Lower leg skin (tissue), 3 donors: ENCODE data around the gene PRPF6.

Source experiments
- CTCF ChIP-seq, 3 donors: fragments of 450-650 bp; IDR thresholded peaks; one replicate each; pipeline ENCODE4 v1.5.1; 2016; ENCODE audit warnings: antibody characterized with exemption in 3 of 3, mild to moderate bottlenecking in 3 of 3, moderate library complexity in 2 of 3
- POLR2A ChIP-seq, 2 donors: fragments of 450-650 bp; IDR thresholded peaks; one replicate each; pipeline ENCODE4 v1.6.1; 2016 to 2017; ENCODE audit warnings: antibody characterized with exemption in 2 of 2, mild to moderate bottlenecking in 1 of 2, moderate library complexity in 1 of 2

GRCh38 chr20:64053841-64054661 lies 73.1 kb downstream of the PRPF6 start:
- TF ChIP-seq CTCF (IDR thresholded peaks at IDR 0.05) (no peak), POLR2A (IDR thresholded peaks at IDR 0.05) (no peak)
